Neuronal stem cell (in vitro differentiated cells): ENCODE data around the gene ACACB.
A peak's percentile ranks its signal among the peaks of the same experiment; 100 is the strongest.

Experiments
- DNase-seq: peaks from one replicate; pipeline ENCODE4 v3.0.0-alpha.2; 2013; ENCODE audit warnings: low spot score
- H2AFZ ChIP-seq: one replicate; pipeline ENCODE4 v1.6.1; 2013; ENCODE audit warnings: mild to moderate bottlenecking, low read length, inconsistent platforms
- H2AK5ac ChIP-seq: 2 replicates; pipeline ENCODE4 v1.6.1; 2013; ENCODE audit warnings: low read depth, mild to moderate bottlenecking, inconsistent platforms, low read length, moderate library complexity, mixed read lengths
- H2BK120ac ChIP-seq: 2 replicates; pipeline ENCODE4 v1.6.1; 2013; ENCODE audit warnings: low read depth, mild to moderate bottlenecking, inconsistent platforms, low read length, moderate library complexity, mixed read lengths
- H2BK12ac ChIP-seq: one replicate; pipeline ENCODE4 v1.6.1; 2013; ENCODE audit warnings: low read length, inconsistent platforms
- H2BK15ac ChIP-seq: 2 replicates; pipeline ENCODE4 v1.6.1; 2013; ENCODE audit warnings: mild to moderate bottlenecking, low read length, inconsistent platforms, mixed read lengths
- H2BK5ac ChIP-seq: one replicate; pipeline ENCODE4 v1.6.1; 2013; ENCODE audit warnings: inconsistent platforms, mild to moderate bottlenecking, low read length, moderate library complexity
- H3K14ac ChIP-seq: one replicate; pipeline ENCODE4 v1.6.1; 2013; ENCODE audit warnings: low read length, inconsistent platforms
- H3K18ac ChIP-seq: 2 replicates; pipeline ENCODE4 v1.6.1; 2013; ENCODE audit warnings: low read length, inconsistent platforms
- H3K23ac ChIP-seq: 2 replicates; pipeline ENCODE4 v1.6.1; 2013; ENCODE audit warnings: low read depth, mild to moderate bottlenecking, mixed read lengths, low read length, inconsistent platforms; ENCODE audit not compliant: poor library complexity
- H3K27ac ChIP-seq: replicated peaks from 3 replicates; pipeline ENCODE4 v1.5.1; 2013; ENCODE audit warnings: low read length, inconsistent platforms
- H3K27me3 ChIP-seq, 3 experiments: 2 replicates each; pipeline ENCODE4 v1.6.1; 2013; ENCODE audit warnings: low read length in 3 of 3, mild to moderate bottlenecking in 2 of 3, inconsistent platforms in 1 of 3, low read depth in 1 of 3, mixed read lengths in 1 of 3, moderate library complexity in 1 of 3; ENCODE audit not compliant: control insufficient read depth in 3 of 3, insufficient read depth in 3 of 3
- H3K36me3 ChIP-seq, 2 donors: replicated peaks in 1 of 2; 2 replicates each; pipeline ENCODE4 v1.6.1; 2013; ENCODE audit warnings: low read length in 2 of 2; ENCODE audit not compliant: control insufficient read depth in 2 of 2, insufficient read depth in 2 of 2
- H3K4ac ChIP-seq: 2 replicates; pipeline ENCODE4 v1.6.1; 2013; ENCODE audit warnings: inconsistent platforms, mild to moderate bottlenecking, low read length, moderate library complexity
- H3K4me1 ChIP-seq, 2 donors: 1 replicate in 1 of 2; 2 replicates in 1 of 2; pipeline ENCODE4 v1.6.1; 2013; ENCODE audit warnings: low read length in 2 of 2, low read depth in 1 of 2; ENCODE audit not compliant: control insufficient read depth in 2 of 2, insufficient read depth in 1 of 2
- H3K4me2 ChIP-seq: one replicate; pipeline ENCODE4 v1.6.1; 2013; ENCODE audit warnings: mild to moderate bottlenecking, low read length, inconsistent platforms; ENCODE audit not compliant: insufficient read depth, poor library complexity, severe bottlenecking
- H3K4me3 ChIP-seq, 2 donors: 2 replicates each; pipeline ENCODE4 v1.5.1; 2013; ENCODE audit warnings: low read length in 2 of 2, mild to moderate bottlenecking in 2 of 2, inconsistent platforms in 1 of 2, moderate library complexity in 1 of 2
- H3K79me1 ChIP-seq: one replicate; pipeline ENCODE4 v1.6.1; 2013; ENCODE audit warnings: low read depth, mild to moderate bottlenecking, inconsistent platforms, low read length, moderate library complexity
- H3K9ac ChIP-seq: one replicate; pipeline ENCODE4 v1.6.1; 2013; ENCODE audit warnings: mild to moderate bottlenecking, low read depth, low read length, inconsistent platforms; ENCODE audit not compliant: poor library complexity
- H3K9me3 ChIP-seq, 2 donors: replicated peaks in 1 of 2; 2 replicates each; pipeline versions ENCODE3 to v1.6.1; 2013; ENCODE audit warnings: low read length in 2 of 2, mild to moderate bottlenecking in 2 of 2, inconsistent platforms in 1 of 2, low read depth in 1 of 2, mixed read lengths in 1 of 2, moderate library complexity in 1 of 2; ENCODE audit not compliant: control insufficient read depth in 2 of 2, insufficient read depth in 1 of 2
- H4K8ac ChIP-seq: one replicate; pipeline ENCODE4 v1.6.1; 2013; ENCODE audit warnings: low read depth, mild to moderate bottlenecking, inconsistent platforms, low read length, moderate library complexity
- H4K91ac ChIP-seq: one replicate; pipeline ENCODE4 v1.6.1; 2013; ENCODE audit warnings: low read length, low read depth, mild to moderate bottlenecking, inconsistent platforms; ENCODE audit not compliant: poor library complexity
- WGBS, 2 donors: extraction: QIAGEN DNeasy Blood & Tissue Kit; methylation state at CpG; one replicate each; pipeline ENCODE4 v1.1.7; 2013; ENCODE audit warnings: missing lambda C conversion rate in 2 of 2, mixed read lengths in 1 of 2; ENCODE audit not compliant: insufficient read length in 2 of 2, insufficient replicate concordance in 1 of 2; ENCODE audit errors: extremely low coverage in 2 of 2; 5-methylcytosine and 5-hydroxymethylcytosine counted together

The ACACB gene

DNA sequence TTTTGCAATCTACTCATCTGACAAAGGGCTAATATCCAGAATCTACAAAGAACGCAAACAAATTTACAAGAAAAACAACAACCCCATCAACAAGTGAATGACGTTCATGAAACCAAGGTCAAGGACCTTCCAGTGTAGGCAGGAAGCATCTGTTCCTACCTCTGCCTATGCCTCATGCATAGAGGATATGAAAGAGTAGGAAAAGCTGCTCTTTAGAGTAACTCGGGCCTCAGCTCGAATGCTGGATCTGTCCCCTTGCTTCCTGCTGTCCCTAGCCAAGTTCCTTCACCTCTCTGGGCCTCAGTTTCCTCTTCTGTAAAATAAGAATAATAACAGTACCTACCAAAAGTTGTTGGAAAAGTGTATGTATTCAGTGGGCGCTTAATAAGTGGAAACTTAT, 127.7 kb downstream of the ACACB start:
- Histone ChIP-seq H3K27ac (no peak overlapping the region), H2AK5ac (no peak overlapping the region), H3K9ac (no peak overlapping the region), H2BK12ac (no peak overlapping the region), H3K18ac (no peak overlapping the region), H3K4me2 (no peak overlapping the region), H3K79me1 (no peaks in the 10 kb centered on the region), H2AFZ (no peak overlapping the region), H4K8ac (no peak overlapping the region), H3K23ac (no peak overlapping the region), H3K4ac (no peak overlapping the region), H3K14ac (no peak overlapping the region), H2BK120ac (no peak overlapping the region), H3K36me3 (peaks cover 4 to 31% of the 10 kb centered on the region in 2 donors), H2BK5ac (no peak overlapping the region), H3K9me3 (no peaks in the 10 kb centered on the region), H4K91ac (no peak overlapping the region), H3K4me1 (no peaks in the 10 kb centered on the region), H2BK15ac (no peak overlapping the region), H3K4me3 (no peak overlapping the region), H3K27me3 (no peaks in the 10 kb centered on the region)
- no CpG with 5 or more reads among the region's 5 CpGs for WGBS, 2 donors
- no peak for DNase-seq

DNA sequence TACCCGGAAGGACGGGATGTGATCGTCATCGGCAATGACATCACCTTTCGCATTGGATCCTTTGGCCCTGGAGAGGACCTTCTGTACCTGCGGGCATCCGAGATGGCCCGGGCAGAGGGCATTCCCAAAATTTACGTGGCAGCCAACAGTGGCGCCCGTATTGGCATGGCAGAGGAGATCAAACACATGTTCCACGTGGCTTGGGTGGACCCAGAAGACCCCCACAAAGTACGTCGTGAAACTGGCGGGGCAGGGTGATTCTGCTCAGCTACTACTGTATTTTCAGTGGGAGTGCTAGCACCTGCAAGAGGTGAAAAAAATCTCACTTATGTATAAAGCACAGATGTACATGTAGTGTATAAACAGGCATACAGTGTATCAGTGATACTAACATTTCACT, 129.8 kb downstream of the ACACB start:
- Histone ChIP-seq H3K27me3 (no peaks in the 10 kb centered on the region), H2BK15ac (no peak overlapping the region), H3K27ac (no peak overlapping the region), H3K36me3 (peaks cover 3 to 21% of the 10 kb centered on the region in 2 donors), H3K4me2 (no peak overlapping the region), H4K8ac (peak overlapping the region; percentile 87), H3K4me3 (no peak overlapping the region), H2AK5ac (no peak overlapping the region), H3K14ac (no peak overlapping the region), H2BK120ac (no peak overlapping the region), H4K91ac (no peak overlapping the region), H3K79me1 (no peaks in the 10 kb centered on the region), H3K4ac (no peak overlapping the region), H3K23ac (no peak overlapping the region), H3K18ac (no peak overlapping the region), H3K9ac (no peak overlapping the region), H2BK12ac (no peak overlapping the region), H2BK5ac (no peak overlapping the region), H3K4me1 (no peaks in the 10 kb centered on the region), H3K9me3 (no peaks in the 10 kb centered on the region), H2AFZ (no peak overlapping the region)
- DNase-seq = no peak
- WGBS, 2 donors = no CpG with 5 or more reads among the region's 15 CpGs

DNA sequence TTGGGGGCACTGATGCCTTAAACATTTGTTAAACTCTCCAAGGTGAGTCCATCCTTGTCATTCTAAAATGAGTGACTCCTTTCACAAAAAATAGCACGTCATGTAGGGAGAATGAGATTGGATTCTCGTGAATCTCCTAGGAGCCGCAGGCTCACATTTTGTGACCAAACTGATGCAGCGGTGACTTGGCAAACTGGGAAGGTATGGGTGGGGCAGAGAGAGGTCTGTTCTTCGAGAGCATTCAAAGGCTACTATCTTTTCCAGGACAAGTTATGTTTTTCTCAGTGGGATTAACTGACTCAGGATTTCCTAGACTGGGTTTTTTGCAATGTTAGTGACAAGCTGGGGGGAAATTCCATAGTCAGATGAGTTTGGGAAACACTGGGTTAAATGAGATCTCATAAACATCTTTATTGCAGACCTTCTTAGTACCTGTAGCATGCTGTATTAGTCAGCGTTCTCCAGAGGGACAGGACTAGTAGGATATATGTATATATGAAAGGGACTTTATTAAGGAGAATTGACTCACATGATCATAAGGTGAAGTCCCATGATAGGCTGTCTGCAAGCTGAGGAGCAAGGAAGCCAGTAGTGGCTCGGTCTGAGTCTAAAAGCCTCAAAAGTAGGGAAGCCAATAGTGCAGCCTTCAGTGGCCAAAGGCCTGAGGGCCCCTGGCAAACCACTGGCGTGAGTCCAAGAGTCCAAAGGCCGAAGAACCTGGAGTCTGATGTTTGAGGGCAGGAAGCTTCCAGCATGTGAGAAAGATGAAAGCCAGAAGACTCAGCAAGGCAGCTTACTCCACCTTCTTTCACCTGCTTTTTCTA, 131.7 kb downstream of the ACACB start:
- no peak overlapping the region for H3K4ac ChIP-seq
- no peak overlapping the region for H2BK120ac ChIP-seq
- H3K36me3 ChIP-seq = peaks cover 3 to 5% of the 10 kb centered on the region in 2 donors
- no peaks in the 10 kb centered on the region for H3K9me3 ChIP-seq
- no peak overlapping the region for H4K8ac ChIP-seq
- H2BK5ac ChIP-seq = no peak overlapping the region
- H2BK15ac ChIP-seq = no peak overlapping the region
- no peak overlapping the region for H3K14ac ChIP-seq
- H3K4me2 ChIP-seq = no peak overlapping the region
- no peak for DNase-seq
- no peak overlapping the region for H4K91ac ChIP-seq
- no peak overlapping the region for H2AFZ ChIP-seq
- H3K4me3 ChIP-seq = no peak overlapping the region
- H2BK12ac ChIP-seq = no peak overlapping the region
- H2AK5ac ChIP-seq = no peak overlapping the region
- H3K79me1 ChIP-seq = no peaks in the 10 kb centered on the region
- H3K27me3 ChIP-seq = no peaks in the 10 kb centered on the region
- no peak overlapping the region for H3K27ac ChIP-seq
- H3K18ac ChIP-seq = no peak overlapping the region
- no peak overlapping the region for H3K9ac ChIP-seq
- no peak overlapping the region for H3K23ac ChIP-seq
- H3K4me1 ChIP-seq = no peaks in the 10 kb centered on the region
- WGBS, 2 donors = no CpG with 5 or more reads among the region's 9 CpGs

DNA sequence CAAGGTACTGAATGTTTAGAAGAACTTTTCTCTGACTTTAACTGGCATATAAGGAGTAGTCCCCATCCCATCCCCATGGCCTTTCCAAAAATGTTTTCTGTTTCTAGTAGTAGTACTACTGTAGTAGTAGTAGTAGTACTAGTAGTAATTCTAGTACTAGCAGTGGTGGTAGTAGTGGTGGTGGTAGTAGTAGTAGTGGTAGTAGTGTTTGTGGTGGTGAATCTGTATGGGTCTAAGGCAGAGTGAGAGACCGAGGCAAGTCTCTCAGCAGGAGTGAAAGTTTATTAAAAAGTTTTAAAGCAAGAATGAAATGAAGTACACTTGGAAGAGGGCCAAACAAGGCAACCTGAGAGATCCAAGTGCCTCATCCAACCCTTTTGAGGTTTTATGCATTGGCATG, 134.1 kb downstream of the ACACB start:
- no peak overlapping the region for H2BK120ac ChIP-seq
- no peak overlapping the region for H3K4me2 ChIP-seq
- no peak overlapping the region for H2BK15ac ChIP-seq
- no peak for DNase-seq
- H3K4ac ChIP-seq = no peak overlapping the region
- no peak overlapping the region for H3K14ac ChIP-seq
- no peaks in the 10 kb centered on the region for H3K27me3 ChIP-seq
- no peak overlapping the region for H3K27ac ChIP-seq
- H2BK12ac ChIP-seq = no peak overlapping the region
- no peak overlapping the region for H2AFZ ChIP-seq
- no peaks in the 10 kb centered on the region for H3K4me1 ChIP-seq
- WGBS, 2 donors = no CpG with 5 or more reads among the region's 1 CpG
- no peak overlapping the region for H3K23ac ChIP-seq
- no peak overlapping the region for H3K18ac ChIP-seq
- no peak overlapping the region for H3K9ac ChIP-seq
- peaks cover 3 to 5% of the 10 kb centered on the region in 2 donors for H3K36me3 ChIP-seq
- peaks cover 6 to 13% of the 10 kb centered on the region in 2 donors for H3K9me3 ChIP-seq
- no peak overlapping the region for H3K4me3 ChIP-seq
- H3K79me1 ChIP-seq = no peaks in the 10 kb centered on the region
- H4K91ac ChIP-seq = no peak overlapping the region
- H2AK5ac ChIP-seq = no peak overlapping the region
- no peak overlapping the region for H4K8ac ChIP-seq
- no peak overlapping the region for H2BK5ac ChIP-seq
